Retinal pigment epithelial cell (primary cell): ENCODE data around the gene EFNA5.

Experiments
- DNase-seq: peaks from one replicate; pipeline ENCODE4 v3.0.0-alpha.2; 2010; ENCODE audit warnings: low read depth
- H3K4me3 ChIP-seq: 2 replicates; pipeline ENCODE4 v1.5.1; 2011; ENCODE audit warnings: mild to moderate bottlenecking, low read length, control low read depth, moderate library complexity
- TF ChIP-seq, protein P1 (sequence below): conservative IDR thresholded peaks from 2 replicates; pipeline ENCODE4 v1.5.1; 2011; ENCODE audit warnings: low read depth, low read length, control low read depth, inconsistent platforms

Gene EFNA5

GRCh38 chr5:107617052-107617451 is 53.7 kb downstream of the EFNA5 start:
- TF ChIP-seq, protein P1, sequence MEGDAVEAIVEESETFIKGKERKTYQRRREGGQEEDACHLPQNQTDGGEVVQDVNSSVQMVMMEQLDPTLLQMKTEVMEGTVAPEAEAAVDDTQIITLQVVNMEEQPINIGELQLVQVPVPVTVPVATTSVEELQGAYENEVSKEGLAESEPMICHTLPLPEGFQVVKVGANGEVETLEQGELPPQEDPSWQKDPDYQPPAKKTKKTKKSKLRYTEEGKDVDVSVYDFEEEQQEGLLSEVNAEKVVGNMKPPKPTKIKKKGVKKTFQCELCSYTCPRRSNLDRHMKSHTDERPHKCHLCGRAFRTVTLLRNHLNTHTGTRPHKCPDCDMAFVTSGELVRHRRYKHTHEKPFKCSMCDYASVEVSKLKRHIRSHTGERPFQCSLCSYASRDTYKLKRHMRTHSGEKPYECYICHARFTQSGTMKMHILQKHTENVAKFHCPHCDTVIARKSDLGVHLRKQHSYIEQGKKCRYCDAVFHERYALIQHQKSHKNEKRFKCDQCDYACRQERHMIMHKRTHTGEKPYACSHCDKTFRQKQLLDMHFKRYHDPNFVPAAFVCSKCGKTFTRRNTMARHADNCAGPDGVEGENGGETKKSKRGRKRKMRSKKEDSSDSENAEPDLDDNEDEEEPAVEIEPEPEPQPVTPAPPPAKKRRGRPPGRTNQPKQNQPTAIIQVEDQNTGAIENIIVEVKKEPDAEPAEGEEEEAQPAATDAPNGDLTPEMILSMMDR = no peak
- DNase-seq = no peak
- no peak overlapping the region for H3K4me3 ChIP-seq

GRCh38 chr5:107616213-107616612 is 54.5 kb downstream of the EFNA5 start:
- no peak overlapping the region for H3K4me3 ChIP-seq
- DNase-seq = no peak
- TF ChIP-seq, protein P1 = no peak

DNA sequence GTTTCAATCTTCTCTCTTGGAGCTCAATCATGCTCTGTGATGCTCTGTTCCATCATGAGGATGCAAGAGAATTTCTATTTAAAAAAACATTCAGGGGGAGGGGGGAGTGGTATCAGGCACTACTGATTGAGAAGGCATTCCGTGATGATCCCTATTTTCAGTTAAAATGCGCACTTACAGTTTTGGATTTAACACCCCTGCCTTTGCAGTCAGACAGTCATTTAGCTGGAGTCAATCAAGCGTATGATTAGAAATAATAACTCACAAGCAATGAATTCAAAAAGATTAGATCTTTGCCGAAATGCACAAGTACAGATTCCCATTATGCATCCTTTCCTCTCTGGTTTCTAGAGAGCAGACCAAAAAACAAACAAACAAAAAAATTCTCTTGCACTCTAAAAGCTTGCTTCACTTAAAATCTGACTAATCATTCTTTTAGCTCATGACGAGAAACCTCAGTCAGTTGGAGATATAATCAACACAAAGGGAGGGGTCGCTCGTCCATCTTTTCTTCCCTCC is 55.4 kb downstream of the EFNA5 start:
- H3K4me3 ChIP-seq = no peak overlapping the region
- peak; percentile 9 for DNase-seq
- TF ChIP-seq, protein P1 = no peak

DNA sequence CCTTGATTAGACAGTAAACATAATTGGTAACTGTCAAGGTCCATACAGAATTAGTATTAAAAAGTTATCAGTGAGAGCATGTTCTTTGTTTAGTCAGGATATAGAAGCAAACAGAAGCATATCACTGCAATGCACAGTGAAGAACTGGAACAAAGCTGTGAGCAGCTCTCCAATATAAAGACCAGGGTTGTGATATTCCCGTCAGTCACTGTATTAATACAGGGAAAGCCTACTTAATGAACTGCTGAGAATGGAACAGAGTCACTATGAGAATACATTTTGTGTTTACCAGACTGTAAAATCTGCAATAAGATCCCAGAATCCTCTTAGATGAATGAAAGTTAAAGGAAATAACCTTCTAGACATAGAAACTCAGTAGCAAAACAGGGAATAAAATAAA is 58.2 kb downstream of the EFNA5 start:
- TF ChIP-seq, protein P1 = no peak
- peak; percentile 16 for DNase-seq
- H3K4me3 ChIP-seq = no peak overlapping the region

GRCh38 chr5:107610798-107611197 is 59.9 kb downstream of the EFNA5 start:
- TF ChIP-seq, protein P1 = no peak
- no peak for DNase-seq
- no peak overlapping the region for H3K4me3 ChIP-seq

DNA sequence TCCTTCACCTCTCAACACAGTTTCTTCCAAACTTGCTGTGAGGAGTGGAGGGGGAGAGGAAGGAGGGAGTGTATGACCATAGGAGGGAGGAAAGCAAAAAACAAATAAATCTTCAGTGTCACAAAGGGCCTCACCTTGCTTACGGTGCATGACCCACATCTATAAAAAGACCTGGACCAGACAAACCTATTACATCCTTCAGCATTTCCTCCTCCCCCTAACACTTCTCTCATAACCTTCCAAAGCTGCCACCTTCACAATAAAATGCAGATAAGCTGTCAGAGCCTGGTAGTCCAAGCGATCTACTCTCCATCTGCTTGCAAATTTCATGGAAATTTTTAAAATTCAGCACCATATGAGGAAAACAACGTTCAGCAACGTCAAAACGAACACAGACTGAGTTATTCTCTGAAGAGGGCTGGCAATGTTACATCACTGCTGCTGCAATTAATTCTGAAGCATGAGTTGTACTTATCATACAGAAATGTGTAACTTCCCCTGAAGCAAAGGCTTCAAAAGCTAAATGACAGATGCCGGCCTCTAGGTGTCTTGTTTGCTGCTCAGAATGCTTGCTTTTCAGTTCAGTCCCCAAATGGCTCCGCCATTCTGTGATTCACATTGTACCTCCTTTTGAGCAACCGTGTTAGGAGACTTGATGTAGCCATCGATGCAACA is 62.9 kb downstream of the EFNA5 start:
- TF ChIP-seq, protein P1 = no peak
- DNase-seq = no peak
- no peak overlapping the region for H3K4me3 ChIP-seq

GRCh38 chr5:107607196-107607595 is 63.5 kb downstream of the EFNA5 start:
- H3K4me3 ChIP-seq = no peak overlapping the region
- no peak for DNase-seq
- TF ChIP-seq, protein P1 = no peak
